ENCODE data around the gene SOX6.

GRCh38 chr11:16169956-16170847 is 186.1 kb downstream of the SOX6 start:
- TF ChIP-seq CTCF (IDR thresholded peaks at IDR 0.05) (no peak), POLR2A (IDR thresholded peaks at IDR 0.05) (no peak)
